GM19452 (cell line): ENCODE data around the gene PFDN1.

Experiments
- ATAC-seq: cut with Tn5 transposase; IDR thresholded peaks from one replicate; pipeline ENCODE4 v1.9.1; 2021; ENCODE audit not compliant: unreplicated experiment

PFDN1 gene

DNA sequence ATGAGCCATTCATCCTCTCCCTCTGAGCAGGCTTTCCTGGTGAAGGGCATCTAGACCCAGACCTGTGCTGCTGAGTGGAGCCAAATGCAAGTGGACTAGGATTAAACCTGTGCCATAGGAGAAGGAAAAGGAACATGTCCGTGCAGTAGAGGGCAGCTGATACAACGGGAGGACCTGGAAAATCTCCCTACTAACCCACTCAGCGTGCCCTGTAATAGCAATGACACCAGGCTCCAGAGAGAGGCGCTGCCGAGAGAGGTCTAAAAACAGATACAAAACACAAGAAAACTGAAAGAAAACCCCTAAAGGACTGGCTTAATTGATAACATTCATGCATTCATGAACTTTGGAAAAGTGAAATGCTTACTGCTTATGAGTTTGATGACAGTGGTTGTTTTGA is 60.8 kb downstream of the PFDN1 start:
- no peak for ATAC-seq

DNA sequence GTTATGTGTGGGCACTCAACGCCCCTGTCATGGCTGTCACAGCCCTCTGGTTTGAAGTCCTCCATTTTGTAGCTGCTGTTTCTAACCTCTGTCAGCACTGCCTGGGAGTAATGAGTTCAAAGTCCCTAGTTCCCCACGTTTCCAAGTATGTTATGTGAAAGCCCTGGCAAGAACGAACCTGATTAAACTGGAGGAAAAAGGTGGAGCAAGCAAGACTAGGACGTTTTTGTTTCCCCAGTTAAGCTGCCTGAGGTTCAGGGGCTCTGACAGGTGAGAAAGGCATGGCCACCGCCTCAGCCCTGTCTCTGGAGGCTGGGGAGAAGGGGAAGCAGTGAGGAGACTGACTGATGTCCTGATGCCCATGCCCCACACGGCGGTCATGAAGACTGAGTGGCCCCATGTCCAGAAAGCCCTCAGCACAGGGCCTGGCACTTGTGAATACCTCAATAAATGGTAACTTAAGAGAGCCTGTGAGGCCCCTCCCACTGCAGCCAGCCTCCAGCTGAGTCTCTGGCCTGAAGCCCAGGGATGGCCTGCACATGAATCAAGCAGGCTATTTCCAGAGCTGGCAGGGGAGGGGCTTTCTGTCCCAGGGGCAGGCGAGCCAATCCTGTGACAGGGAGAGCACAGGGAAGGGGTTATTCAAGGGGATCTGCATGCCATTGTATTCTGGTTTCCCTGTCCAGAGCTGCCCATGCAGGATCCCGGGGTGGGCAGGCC is 61.8 kb downstream of the PFDN1 start:
- no peak for ATAC-seq

DNA sequence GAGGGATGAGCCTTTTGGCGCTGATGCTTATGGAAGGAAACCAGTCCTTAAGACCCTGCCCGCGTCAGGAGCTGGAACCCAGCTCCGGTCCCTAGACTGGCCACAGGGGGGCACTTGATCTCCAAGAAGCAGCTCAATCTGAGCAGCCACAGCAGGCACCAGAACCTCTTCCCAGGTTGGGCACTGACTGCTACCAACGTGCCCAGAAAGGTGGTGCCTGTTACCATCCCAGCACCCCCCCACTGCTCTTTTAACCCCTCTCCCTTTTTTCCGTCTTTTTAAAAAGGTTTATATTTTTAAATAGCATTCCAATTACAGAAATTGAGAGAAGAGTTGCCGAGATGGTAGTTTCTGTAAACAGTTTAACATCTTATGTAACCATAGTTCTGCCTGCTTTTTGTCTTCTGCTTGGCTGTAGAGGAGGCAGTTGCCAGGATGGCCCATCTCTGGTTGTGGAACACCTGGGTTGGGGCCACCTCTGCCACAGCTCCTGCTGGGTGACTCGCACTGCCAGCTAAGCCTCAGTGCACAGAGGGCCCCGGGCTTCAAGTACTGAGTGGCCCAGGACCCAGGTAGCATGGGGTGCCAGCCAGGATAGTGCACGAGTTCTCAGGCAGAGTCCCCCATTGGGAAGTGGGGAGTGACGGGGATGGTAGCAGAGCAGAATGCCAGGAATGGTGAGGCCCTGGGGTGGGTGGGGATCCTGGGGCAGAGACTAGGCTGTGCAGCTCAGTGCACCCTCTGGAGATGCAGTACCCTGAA is 62.8 kb downstream of the PFDN1 start:
- no peak for ATAC-seq

DNA sequence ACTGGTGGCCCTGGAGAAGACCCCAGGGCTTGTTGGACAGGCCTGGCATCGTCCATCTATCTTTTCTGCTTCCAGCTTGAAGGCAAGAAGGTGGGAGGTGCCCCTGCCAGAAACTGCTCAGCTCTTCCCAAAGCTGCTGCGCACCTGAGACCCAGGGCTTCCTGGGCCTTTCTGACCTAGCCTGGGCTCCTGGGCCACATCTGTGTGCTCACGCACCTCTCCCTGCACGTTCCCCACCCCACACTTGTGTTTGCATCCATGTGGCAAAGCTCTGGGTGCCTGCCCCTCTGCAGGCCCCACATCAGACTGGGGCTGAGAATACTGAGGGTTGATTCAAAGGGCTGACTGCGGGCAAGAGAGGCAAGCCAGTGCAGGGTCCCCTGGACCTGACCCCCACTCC is 63.4 kb downstream of the PFDN1 start:
- ATAC-seq, result no peak

DNA sequence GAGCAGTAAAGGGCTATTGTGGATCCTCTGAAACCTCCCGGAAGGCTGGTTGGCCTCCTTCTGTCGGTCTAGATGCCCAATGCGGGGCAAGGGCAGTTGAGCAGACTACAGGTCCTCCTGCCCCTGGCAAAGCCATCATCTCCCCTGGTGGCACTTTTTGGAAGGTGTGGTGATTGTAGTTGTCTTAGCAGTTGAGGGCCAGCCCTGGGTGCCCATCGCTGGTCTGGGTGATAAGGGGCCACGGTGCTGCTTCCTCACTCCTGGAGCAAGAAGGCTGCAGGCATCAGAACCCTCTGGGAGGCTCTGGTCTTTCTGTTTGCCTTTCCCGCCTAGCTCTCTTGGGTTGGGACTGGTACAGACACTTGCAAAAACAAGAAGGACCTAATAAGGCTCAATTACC is 64.1 kb downstream of the PFDN1 start:
- ATAC-seq, result no peak

DNA sequence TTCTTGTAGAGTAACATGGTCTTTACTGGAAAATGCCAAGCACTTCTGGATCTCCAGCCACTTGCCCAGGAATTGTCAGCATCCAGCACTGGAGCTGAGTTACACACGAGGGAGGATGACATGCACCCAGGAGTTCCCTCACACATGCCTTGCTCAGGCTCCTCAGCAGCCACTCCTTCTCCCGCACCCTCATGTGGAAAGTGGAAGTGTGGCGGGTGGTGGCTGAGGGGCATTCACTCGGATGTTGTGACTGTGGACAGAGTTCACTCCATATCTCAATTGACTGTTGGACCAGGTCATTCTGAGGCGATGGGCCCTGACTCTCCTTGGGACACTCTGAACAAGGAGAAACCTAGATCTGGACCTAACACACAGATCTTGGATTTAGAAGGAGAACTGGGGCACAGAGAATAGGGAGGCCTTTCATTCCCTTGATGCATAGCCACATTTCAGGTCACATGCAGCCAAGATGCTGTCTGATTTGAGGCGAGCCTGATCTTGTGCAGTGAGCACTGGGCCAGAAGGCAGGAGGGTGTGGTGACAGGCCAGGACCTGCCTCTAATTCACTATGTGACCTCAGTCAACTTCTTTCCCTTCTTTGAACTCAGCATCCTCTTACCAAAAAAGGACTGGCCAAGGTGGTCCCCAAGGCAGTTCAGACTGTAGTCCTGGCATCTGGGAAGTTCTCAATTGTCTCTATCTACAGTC is 65.9 kb downstream of the PFDN1 start:
- ATAC-seq, result no peak

DNA sequence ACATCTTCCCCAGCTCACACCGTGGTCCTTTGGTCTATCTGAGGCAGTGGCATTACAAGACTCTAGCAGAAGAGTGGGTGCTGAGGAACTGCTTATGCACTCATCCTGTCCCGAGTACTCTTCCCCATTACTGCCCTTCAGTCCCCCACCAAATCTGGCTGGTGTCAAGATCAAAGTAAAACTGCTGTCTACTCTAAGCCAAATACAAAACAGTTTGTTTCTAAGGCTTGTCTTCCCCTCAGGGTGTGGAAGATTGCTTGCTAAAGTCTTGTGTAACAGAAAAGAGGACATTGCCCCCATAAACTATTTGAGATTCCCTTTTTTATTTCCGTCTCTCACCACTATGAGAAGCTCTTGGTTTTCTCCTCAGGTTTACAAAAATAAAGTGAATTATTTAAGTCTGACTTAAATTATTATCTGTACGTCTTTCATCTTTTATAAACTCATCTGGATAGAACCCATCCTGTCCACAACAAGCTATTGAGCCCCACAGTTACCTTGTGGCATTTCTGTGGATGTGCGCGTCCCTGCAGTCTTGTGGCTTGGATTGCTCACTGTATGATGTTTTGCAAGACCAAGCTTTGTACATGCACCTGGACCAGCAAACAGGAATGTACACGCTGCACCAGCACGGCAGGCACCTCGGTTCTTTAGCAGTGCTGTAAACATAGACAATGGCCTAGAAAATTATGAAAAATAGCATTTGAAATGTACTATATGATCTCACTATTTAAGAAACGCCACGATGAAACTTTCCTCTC is 66.9 kb downstream of the PFDN1 start:
- no peak for ATAC-seq

DNA sequence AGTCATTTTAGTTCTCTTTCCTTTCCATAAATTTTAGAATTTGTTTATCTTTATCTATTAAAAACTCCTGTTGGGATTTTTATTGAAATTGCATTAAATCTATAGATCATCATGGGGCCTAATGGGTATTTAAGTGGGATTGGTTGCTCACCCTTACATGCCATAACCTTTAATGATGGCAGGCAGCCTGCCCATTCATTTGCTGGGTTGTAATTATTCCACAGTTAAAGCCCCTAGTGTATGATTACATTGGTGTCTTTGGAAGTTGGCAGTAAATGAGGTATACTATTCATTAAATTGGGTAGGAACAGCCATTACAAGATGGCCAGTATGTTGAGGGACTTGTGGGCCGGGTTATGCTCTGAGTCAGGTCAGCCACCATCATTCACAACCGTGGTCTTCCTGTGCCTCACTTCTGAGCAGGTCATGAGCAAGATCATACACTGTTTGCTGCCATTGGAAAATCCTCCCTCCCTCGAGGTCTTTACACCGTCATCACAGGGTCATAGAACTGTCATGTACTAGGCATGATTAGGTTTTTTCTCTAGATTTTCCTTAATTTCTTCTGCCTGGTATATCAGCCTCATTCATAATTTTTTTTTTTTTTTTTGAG is 68.4 kb downstream of the PFDN1 start:
- ATAC-seq, result no peak

DNA sequence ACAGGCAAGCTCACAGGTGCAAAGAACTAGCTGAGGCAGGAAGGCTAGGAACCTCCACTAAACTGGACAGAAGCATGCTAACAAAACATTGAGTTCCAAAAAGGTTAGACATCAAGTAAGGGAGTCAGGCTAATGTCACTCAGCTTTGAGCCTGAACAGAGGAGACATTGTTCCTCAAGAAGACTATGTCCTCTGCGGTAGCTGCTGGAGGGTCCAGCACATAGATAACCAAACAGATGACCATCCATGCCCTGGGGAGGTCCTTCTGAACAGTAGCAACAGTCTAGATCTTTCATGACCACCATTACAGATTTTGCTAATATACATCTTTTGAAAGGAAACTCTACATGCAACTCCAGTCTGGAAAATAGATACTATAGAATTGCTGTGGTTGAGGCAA is 70.2 kb downstream of the PFDN1 start:
- ATAC-seq, result no peak

DNA sequence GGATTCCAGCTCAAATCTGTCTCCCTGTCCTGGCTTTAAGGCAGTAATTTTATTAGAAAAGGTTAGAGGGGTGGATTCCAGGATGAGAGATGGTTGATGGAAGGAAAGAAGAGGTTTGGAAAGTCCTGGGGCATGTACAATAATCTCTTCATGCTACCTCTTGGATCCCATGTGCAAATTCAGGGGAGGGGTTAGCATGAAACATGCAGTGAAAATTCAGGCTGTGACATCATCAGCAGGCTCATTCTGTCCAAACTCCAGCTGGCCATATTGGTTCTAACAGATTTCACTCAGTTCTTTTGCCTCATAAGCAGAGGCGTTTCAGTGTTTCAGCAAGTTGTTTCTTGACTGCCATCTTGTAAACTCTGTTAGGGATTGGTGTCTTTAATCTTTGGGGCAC is 72.5 kb downstream of the PFDN1 start:
- no peak for ATAC-seq

DNA sequence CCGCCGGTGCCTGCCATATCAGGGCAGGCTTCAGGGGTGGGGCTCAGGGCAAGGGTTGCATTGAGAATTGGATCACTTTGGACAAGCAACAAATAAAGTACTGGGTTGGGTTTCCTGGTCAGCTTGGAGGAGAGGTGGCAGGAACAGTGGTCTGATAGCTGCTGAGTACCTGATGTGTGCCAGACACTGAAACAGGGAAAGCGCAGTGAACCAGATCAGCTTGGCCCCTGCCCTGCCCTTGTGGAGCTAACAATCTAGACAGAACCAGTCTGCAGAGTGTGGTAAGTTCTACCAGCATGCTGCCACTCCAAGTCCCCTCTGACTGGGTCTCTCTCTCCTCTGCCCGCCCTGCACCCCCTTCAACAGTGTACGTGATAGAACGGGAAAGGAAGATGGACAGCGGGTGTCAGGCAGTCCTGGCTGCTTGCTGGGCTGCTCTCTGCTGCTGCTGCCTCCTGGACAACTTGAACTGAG is 74.5 kb downstream of the PFDN1 start:
- no peak for ATAC-seq

DNA sequence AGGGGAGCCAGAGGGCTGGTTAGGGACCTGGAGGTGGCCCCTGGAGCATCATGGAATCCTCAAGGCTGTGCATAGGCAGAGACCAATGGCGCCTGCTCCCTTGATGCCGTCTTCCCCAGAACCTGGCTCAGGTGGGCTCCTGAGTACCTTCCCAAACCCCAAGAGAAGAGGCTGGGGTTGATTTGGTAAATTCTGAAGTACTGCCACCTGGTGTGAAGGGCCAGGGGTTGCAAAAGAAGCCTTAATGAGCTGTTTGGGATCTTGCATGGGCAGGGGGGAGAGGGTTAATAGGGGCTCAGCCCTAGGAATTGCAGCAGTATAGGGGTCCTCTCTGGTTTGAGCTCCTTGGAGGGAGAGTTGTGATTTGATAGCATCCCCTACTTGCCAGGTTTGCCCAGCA is 75.9 kb downstream of the PFDN1 start:
- no peak for ATAC-seq

DNA sequence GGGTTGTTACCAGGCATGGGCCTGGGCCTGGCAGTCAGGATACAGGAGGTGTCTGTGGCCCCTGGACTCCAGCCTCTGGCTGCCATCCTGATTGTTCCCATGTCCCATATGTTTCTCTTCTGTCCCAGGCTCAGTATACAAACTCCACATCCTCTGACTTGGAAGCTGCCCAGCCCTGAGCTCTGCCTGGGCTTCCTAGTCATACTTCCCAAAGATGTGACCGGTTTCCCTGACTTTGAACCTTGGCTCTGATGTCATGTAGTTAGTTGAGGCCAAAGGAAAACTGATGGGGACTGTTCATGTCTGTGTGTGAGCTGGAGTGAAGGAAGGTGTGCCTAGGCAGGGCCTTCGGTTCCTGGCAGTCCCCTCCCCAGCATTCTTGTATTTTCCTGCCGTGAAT is 77.5 kb downstream of the PFDN1 start:
- no peak for ATAC-seq

DNA sequence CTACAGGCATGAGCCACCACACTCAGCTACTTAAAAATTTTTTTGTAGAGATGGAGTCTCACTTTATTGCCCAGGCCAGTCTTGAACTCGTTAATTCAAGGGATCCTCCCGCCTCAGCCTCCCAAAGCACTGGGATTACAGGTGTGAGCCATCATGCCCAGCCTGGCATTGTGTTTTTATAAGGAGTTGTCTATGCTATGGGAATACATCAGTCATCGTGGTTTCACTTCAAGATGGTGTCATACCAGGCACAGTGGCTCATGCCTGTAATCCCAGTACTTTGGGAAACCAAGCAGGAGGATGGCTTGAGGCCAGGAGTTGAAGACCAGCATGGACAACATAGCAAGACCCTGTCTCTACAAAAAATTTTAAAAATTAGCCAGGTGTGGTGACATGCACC is 78.2 kb downstream of the PFDN1 start:
- ATAC-seq, result no peak

DNA sequence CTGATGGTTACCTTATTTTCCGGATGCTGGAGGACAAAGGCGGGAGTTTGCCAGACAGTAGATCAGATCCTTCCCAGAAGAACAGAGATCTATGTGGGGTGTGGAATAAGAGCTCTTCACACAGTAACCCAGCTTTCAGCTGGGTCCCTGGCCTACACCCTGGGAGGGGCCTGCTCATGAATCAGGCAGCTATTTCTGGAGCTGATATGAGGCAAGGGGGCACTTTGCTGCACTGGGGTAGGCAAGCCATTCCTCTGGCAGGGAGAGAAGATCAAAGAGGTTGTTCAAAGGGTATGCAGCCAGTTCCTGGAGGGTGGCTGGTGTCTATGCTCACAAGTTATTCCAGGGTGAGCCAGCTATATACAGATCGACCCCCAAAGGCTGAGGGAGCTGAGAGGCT is 79.3 kb downstream of the PFDN1 start:
- ATAC-seq, result no peak

DNA sequence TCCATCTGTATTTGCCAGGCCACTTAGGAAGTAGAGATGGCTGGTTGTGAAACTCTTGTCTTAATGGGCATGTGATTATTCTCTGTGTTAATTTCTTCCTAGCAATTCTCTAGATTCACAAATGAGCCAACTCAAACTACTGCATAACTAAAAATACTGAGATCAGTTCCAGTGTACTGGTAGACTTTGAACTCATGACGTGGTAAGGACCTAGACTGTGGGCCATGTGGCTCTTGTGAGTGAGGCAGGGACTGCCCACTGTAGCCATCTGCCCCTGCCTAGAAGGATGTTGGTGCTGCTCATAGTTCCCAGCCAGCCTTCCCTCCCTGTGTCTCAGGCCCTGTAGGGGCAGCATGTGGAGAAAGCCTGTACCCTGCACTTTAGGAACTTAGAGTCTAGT is 80.5 kb downstream of the PFDN1 start:
- ATAC-seq, result no peak

DNA sequence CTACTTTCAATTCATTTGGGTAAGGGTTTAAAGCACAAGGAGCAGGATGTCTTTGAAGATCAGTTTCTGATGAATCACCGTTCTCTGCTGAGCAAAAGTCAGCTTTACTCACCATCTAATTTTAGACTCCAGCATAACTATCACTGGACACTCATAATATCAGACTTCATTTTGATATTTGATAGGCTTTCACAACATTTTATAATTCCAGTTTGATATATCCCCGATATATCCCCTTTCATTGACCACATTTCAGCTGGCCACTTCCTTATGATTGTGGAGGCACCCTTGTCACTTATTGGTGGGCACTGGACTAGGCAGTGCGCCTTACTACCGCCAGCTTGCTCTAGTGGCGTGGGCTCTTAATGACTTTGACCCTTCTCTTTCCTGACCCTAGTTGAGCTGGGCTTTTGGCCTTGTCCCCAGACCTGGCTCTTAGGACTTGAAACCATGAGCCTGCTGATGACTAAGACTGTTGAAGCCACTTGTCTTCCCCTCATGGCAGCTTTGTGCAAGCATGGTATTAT is 81.1 kb downstream of the PFDN1 start:
- ATAC-seq, result no peak

DNA sequence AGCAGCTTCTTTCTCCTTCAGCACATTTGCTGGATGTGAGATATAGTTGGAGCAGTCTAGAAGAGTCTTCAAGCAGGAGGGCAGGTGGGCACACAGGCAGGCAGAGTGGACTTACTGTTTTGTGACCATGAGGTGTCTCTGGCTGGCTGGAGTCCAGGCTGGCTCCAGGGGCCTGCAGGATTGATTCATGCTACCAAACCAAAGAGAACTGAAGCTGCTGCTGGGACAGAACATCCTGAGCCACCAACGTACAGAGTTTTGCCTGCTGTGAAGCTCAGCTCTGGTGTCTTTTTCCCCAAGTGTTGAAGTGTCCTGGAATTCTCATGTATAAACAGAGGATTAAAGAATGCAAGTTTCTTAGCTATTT is 82.2 kb downstream of the PFDN1 start:
- no peak for ATAC-seq

DNA sequence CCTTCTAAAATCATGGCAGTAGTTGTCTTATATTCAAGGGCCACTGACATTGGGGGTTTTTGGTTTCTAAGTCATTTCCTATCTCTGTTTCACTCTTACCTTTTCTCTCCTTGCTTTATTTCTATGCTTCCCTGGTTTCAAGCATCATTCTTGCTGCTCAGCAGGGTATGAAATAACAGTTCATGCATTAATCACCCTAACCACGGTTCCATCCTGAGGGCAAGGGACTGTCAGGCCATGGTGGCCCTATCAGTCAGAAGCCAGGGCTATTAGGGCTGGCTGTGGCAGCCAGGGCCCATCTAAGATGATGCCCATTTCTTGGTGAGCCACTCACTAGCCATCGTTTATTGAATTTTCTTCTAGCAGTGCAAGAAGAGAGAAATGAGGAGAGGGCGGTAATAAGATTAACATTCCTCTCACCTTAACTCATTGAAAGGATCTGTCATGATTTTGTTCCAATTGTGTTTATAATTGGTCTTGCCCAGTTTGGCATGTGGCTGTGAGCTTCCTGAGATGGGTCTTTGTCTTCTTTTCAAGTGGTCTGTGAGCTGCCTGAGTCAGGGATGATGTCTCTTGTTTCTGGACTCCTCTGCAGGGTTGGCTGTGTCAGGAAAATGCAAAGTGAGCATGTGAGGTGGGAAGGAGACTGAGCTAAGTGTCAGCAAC is 82.7 kb downstream of the PFDN1 start:
- ATAC-seq, result peak; percentile 63
